GM12878 (cell line): Measurements from ENCODE around the gene ASMTL. TPM values are rescaled to one million over a fixed set of nuclear protein-coding genes. Genes with fewer than 3 reads are reported as not detected.
A peak's percentile ranks its signal among the peaks of the same experiment; 100 is the strongest.

Experiments
- ATAC-seq: fragments of 200-7000 bp; cut with Tn5 transposase; 3 replicates; pipeline ENCODE4 v1.9.1; 2020; ENCODE audit warnings: mild to moderate bottlenecking, moderate library complexity
- BruUV-seq: library from RNA; stranded (reverse); fragments of 400-500 nt; replicated peaks from 2 replicates; lab custom pipeline; 2021; lab: Mats Ljungman, UMichigan
- CTCF ChIA-PET: fragments of 300-600 bp; sonication (Branson Sonifier 250); formaldehyde crosslinking; extraction: SDS; loops from one replicate; lab custom pipeline; 2021; ENCODE audit warnings: inconsistent platforms; lab: Yijun Ruan, JAX
- POLR2A ChIA-PET: fragments of 350-600 bp; formaldehyde crosslinking; extraction: SDS; loops from one replicate; lab custom pipeline; 2021; ENCODE audit warnings: inconsistent platforms; lab: Charles Lee
- RAD21 ChIA-PET: fragments of 300-600 bp; sonication (Branson Sonifier 250); formaldehyde crosslinking; loops from one replicate; lab custom pipeline; 2023; ENCODE audit warnings: antibody characterized with exemption; ENCODE audit not compliant: unreplicated experiment; lab: Charles Lee
- SMC1A ChIA-PET: fragments of 300-600 bp; sonication (Branson Sonifier 250); formaldehyde crosslinking; loops from one replicate; lab custom pipeline; 2023; ENCODE audit not compliant: unreplicated experiment, uncharacterized antibody; lab: Charles Lee
- DNase-seq: peaks from one replicate; pipeline ENCODE4 v3.0.0-alpha.2; 2011; ENCODE audit warnings: low read depth, low spot score
- FAIRE-seq: peaks from 3 replicates; lab custom pipeline; 2011; peaks lifted over from hg19 to GRCh38; lab: Jason Lieb, UNC
- H2AFZ ChIP-seq: 2 replicates; pipeline ENCODE4 v1.6.0; 2011; ENCODE audit warnings: low read depth, low read length, control low read depth; ENCODE audit not compliant: control insufficient read depth
- H3K27ac ChIP-seq: 2 replicates; pipeline ENCODE4 v1.5.1; 2011; ENCODE audit warnings: control low read depth; ENCODE audit not compliant: control insufficient read depth, insufficient read depth
- H3K27me3 ChIP-seq, 2 experiments: replicated peaks in 1 of 2; 2 replicates each; pipeline versions ENCODE4 v1.6.0 to v1.6.1; 2011; ENCODE audit warnings: low read length in 1 of 2; ENCODE audit not compliant: control insufficient read depth in 2 of 2, insufficient read depth in 2 of 2
- H3K36me3 ChIP-seq, 2 experiments: 2 replicates each; pipeline ENCODE4 v1.5.1; 2011; ENCODE audit warnings: low read length in 1 of 2; ENCODE audit not compliant: control insufficient read depth in 2 of 2, insufficient read depth in 2 of 2
- H3K4me1 ChIP-seq: 2 replicates; pipeline ENCODE4 v1.6.1; 2011; ENCODE audit warnings: mild to moderate bottlenecking, low read length, moderate library complexity, mixed read lengths; ENCODE audit not compliant: control insufficient read depth, insufficient read depth
- H3K4me2 ChIP-seq: 2 replicates; pipeline ENCODE4 v1.6.0; 2011; ENCODE audit warnings: control low read depth; ENCODE audit not compliant: control insufficient read depth, insufficient read depth
- H3K4me3 ChIP-seq: fragments of 200-600 bp; sonication (generic); 2 replicates; pipeline ENCODE4 v1.5.1; 2016
- H3K79me2 ChIP-seq: 2 replicates; pipeline ENCODE4 v1.6.0; 2011; ENCODE audit warnings: low read length; ENCODE audit not compliant: control insufficient read depth, insufficient read depth
- H3K9ac ChIP-seq: 2 replicates; pipeline ENCODE4 v1.8.0; 2011; ENCODE audit warnings: low read length, control low read depth, mixed read lengths; ENCODE audit not compliant: control insufficient read depth, insufficient read depth
- H3K9me3 ChIP-seq: replicated peaks from 3 replicates; pipeline ENCODE4 v1.5.1; 2011; ENCODE audit warnings: mild to moderate bottlenecking, low read length; ENCODE audit not compliant: control insufficient read depth, insufficient read depth
- H4K20me1 ChIP-seq: 2 replicates; pipeline ENCODE4 v1.6.0; 2011; ENCODE audit not compliant: control insufficient read depth, insufficient read depth
- BCL3 ChIP-seq: IDR thresholded peaks from 2 replicates; pipeline ENCODE4 v1.6.1; 2011; ENCODE audit warnings: borderline replicate concordance, low read depth, mild to moderate bottlenecking, moderate library complexity, low read length; ENCODE audit not compliant: insufficient read depth, poor library complexity, severe bottlenecking
- CEBPB ChIP-seq, 2 experiments: fragments of 150-350 bp in 1 of 2; IDR thresholded peaks; 2 replicates each; pipeline ENCODE4 v1.6.1; 2012 to 2014; ENCODE audit warnings: low read depth in 2 of 2, low read length in 2 of 2, borderline replicate concordance in 1 of 2, inconsistent platforms in 1 of 2
- CREB1 ChIP-seq: IDR thresholded peaks from 2 replicates; pipeline ENCODE4 v1.6.1; 2012; ENCODE audit warnings: low read depth, mild to moderate bottlenecking, inconsistent platforms
- E2F8 ChIP-seq: fragments of 450-650 bp; IDR thresholded peaks from 2 replicates; pipeline ENCODE4 v1.6.1; 2018; ENCODE audit warnings: mild to moderate bottlenecking, low read depth, moderate library complexity; ENCODE audit not compliant: partially characterized antibody
- EP300 ChIP-seq, 2 experiments: fragments of 150-350 bp in 1 of 2; IDR thresholded peaks; 2 replicates each; pipeline ENCODE4 v1.6.1; 2011 to 2012; ENCODE audit warnings: low read depth in 2 of 2, low read length in 2 of 2, borderline replicate concordance in 1 of 2, improper control_type of control experiment in 1 of 2, inconsistent platforms in 1 of 2; ENCODE audit not compliant: control insufficient read depth in 1 of 2
- PKNOX1 ChIP-seq: fragments of 450-650 bp; IDR thresholded peaks from 2 replicates; pipeline ENCODE4 v1.6.1; 2016; ENCODE audit warnings: mild to moderate bottlenecking
- POLR2AphosphoS5 ChIP-seq: IDR thresholded peaks from 2 replicates; pipeline ENCODE4 v1.6.1; 2011; ENCODE audit warnings: mild to moderate bottlenecking, low read length, inconsistent platforms
- SIX5 ChIP-seq: IDR thresholded peaks from 2 replicates; pipeline ENCODE4 v1.6.1; 2011; ENCODE audit warnings: mild to moderate bottlenecking, low read depth, low read length, moderate library complexity; ENCODE audit not compliant: severe bottlenecking
- WGBS: methylation state at CpG from one replicate; pipeline ENCODE4 v1.1.6; 2016; ENCODE audit warnings: low lambda C conversion rate; ENCODE audit not compliant: insufficient replicate concordance, insufficient coverage; ENCODE audit errors: missing lambda C conversion rate; 5-methylcytosine and 5-hydroxymethylcytosine counted together
- in situ Hi-C: fragments of 300-500 bp; cut with MboI; formaldehyde crosslinking; loops from 9 replicates; pipeline ENCODE4 v1.14.3; 2018; ENCODE audit warnings: mixed read lengths
- intact Hi-C: fragments of 100-400 bp; cut with micrococcal nuclease; formaldehyde crosslinking; loops from one replicate; pipeline ENCODE4 v1.14.2; 2022; ENCODE audit not compliant: unreplicated experiment
- polyA plus RNA-seq, 11 experiments: library from polyadenylated mRNA; depleted of rRNA in 4 of 11; unstranded in 6 of 11; stranded (reverse) in 5 of 11; fragments of >200 nt; fragmentation: Nextera tagmentation in 4 of 11; fragmentation: Illumina TruSeq in 1 of 11; extraction: Ambion mirVana in 4 of 11; extraction: Trizol in 1 of 11; gene quantifications; 1 replicate in 1 of 11; 2 replicates in 10 of 11; pipeline versions ENCODE4 v1.2.1 to v1.2.3, GENCODE V29; 2011 to 2016; ENCODE audit warnings: inconsistent platforms in 2 of 11, missing spikeins in 2 of 11, low read depth in 1 of 11
- total RNA-seq, 4 experiments: library from RNA; depleted of rRNA in 3 of 4; stranded (reverse); fragments of >200 nt in 3 of 4; fragmentation: Illumina TruSeq in 1 of 4; extraction: Trizol in 1 of 4; gene quantifications; 2 replicates each; pipeline versions ENCODE4 v1.2.1 to v1.2.3, GENCODE V29; 2013 to 2021

Gene ASMTL
- total and polyA plus RNA-seq, 10 of the 15 experiments (the other 5 are each of a cell fraction or from before 2014, with no cell fraction given) = 1.6 to 51.9 (median 32.1) TPM

DNA sequence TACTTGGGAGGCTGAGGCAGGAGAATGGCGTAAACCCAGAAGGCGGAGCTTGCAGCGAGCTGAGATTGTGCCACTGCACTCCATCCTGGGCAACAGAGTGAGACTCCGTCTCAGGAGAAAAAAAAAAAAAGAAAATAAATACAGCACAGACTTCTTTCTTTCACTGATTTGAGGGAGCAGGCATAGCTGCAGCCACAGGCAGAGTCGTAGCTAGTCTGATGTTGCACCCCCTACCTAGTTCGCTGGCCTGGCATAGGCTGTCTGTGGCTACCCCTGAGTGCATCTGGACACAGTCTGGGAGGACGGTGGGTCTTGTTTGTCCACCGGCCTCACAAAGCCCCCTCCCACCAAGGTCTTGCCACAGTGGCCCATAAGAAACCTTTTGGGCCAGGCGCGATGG lies 94.7 kb downstream of the ASMTL start (continued):
- TF ChIP-seq E2F8 = no peak
- no peak for TF ChIP-seq EP300 (IDR thresholded peaks at IDR 0.05; ENCODE audit: borderline replicate concordance in 1 of 2, control insufficient read depth in 1 of 2, low read depth in 2 of 2, low read length in 2 of 2)
- TF ChIP-seq, all 136 proteins: peak for 0

DNA sequence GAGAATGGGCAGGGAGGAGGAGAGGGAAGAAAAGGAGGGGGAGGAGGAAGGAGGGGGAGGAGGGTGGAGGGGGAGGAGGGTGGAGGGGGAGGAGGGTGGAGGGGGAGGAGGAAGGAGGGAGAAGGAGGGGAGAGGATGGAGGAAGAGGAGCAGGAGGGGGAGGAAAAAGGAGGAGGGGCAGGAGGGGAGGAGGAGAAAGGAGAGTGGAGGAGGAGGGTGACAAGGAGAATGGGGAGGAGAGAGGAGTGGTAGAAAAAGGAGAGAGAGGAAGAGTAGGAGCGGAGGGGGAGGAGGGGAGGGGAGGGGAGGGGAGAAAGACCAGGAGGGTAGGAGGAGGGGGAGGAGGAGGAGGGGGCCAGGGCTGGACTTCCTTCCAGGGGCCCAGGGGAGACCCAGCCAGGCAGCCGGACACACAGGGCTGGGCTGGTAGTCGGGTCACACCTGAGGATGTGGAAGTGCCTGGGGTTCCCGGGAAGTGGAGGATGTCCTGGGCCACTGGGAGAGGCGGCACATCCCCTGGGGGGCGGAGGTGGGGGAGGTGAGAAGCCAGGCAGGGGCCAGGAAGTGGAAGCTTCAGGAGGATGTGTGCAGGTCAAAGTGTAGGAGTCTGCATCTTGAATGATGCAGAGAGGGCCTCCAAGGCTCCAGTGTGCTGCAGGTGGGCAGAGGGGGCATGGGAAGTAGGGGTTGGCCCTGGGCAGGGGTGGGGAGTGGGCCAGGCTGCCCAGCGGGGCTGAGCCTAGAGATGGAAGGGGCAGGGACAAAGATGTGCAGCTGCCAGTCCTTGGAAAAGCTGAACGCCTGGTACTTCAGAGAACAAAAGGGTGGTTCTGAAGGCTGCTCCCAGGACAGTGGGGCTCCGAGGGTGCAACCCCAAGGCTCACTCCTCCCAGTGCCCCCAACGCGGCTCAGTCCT lies 97.3 kb downstream of the ASMTL start:
- H2AFZ ChIP-seq = no peak overlapping the region
- RAD21 ChIA-PET = no interaction called here
- 68% methylated on average over 8 of the region's 11 CpGs for WGBS
- no peaks in the 10 kb centered on the region for H3K4me1 ChIP-seq
- DNase-seq (no peak), ATAC-seq (peak; percentile 61), FAIRE-seq (no peak)
- CTCF ChIA-PET = no interaction called here
- POLR2A ChIA-PET = no interaction called here
- H4K20me1 ChIP-seq = no peaks in the 10 kb centered on the region
- H3K4me3 ChIP-seq = no peak overlapping the region
- in situ Hi-C loops = no loop called here
- H3K79me2 ChIP-seq = no peaks in the 10 kb centered on the region
- H3K9ac ChIP-seq = no peak overlapping the region
- SMC1A ChIA-PET = no interaction called here
- no peak overlapping the region for H3K27ac ChIP-seq
- H3K9me3 ChIP-seq = no peaks in the 10 kb centered on the region; the same call in 2 of the 3 replicates
- BruUV-seq = no TSS peak
- no peak overlapping the region for H3K4me2 ChIP-seq
- peaks cover 3 to 6% of the 10 kb centered on the region in 2 experiments; a peak in 3 of 4 replicates for H3K36me3 ChIP-seq
- no peaks in the 10 kb centered on the region for H3K27me3 ChIP-seq
- intact Hi-C loops = no loop called here
- no peak for TF ChIP-seq E2F8
- no peak for TF ChIP-seq CREB1
- 0 out of 2 replicates have a peak, but pooled peaks have one; percentile 42 for TF ChIP-seq POLR2AphosphoS5
- no peak for TF ChIP-seq PKNOX1
- TF ChIP-seq CEBPB (IDR thresholded peaks at IDR 0.05; ENCODE audit: borderline replicate concordance in 1 of 2, low read depth in 2 of 2, low read length in 2 of 2) = no peak
- peak; percentile 1 for TF ChIP-seq SIX5
- no peak for TF ChIP-seq BCL3
